ENCODE results near the gene NRF1.
A peak's percentile ranks its signal among the peaks of the same experiment; 100 is the strongest.
"Not testable (repeated sequence)": the region's sequence is repeated elsewhere in the genome, so short reads cannot be mapped to it uniquely, and the experiment has no call there.

Gene NRF1

DNA sequence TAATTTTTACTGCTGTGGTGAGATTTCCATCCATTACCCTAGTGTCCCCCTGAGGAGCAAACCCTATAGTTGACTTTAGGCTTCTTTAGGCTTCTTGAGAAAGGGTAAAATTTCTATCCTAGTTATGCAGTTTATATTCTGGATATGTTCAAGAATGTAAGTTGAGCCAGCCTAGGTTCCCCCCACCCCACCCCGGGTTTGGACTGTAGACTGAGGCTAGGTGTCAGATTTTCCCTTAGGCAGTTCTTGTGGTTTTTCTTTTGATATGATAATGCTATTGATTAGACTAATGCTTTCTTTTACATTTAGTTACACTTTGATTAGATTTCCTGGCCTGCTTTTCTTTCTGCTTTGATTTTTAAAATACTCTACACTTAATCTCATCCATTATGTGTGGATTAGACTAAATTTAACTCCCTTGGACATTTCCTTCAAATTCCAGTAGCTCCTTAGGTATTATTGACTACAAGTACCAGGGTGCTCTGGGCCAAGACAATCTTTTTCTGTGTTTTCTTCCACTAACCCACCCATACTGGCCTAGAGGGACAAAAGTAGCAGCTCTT is 37.7 kb downstream of the NRF1 start:
- no peak for DNase-seq

GRCh38 chr7:129650056-129650758 is 38.7 kb downstream of the NRF1 start:
- DNase-seq, result no peak

GRCh38 chr7:129652914-129653313 is 41.4 kb downstream of the NRF1 start:
- DNase-seq, result no peak

- no peak for DNase-seq
Observed at GRCh38 chr7:129655811-129656210, 44.3 kb downstream of the NRF1 start.

- no peak for DNase-seq
Observed at GRCh38 chr7:129657363-129657762, 45.8 kb downstream of the NRF1 start.

GRCh38 chr7:129659907-129660306 is 48.4 kb downstream of the NRF1 start:
- DNase-seq, result not testable (repeated sequence)

- DNase-seq, result no peak
Observed at GRCh38 chr7:129661645-129662182, 50.2 kb downstream of the NRF1 start.

DNA sequence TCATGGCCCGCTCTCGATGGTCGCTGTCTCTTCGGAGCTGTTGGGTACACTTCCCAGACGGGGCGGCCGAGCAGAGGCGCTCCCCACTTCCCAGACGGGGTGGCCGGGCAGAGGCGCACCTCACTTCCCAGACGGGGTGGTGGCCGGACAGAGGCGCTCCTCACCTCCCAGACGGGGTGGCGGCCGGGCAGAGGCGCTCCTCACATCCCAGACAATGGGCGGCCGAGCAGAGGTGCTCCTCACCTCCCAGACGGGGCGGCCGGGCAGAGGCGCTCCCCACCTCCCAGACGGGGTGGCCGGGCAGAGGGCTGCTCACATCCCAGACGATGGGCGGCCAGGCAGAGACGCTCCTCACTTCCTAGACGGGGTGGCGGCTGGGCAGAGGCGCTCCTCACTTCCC is 51.7 kb downstream of the NRF1 start:
- DNase-seq, result not testable (repeated sequence)

DNA sequence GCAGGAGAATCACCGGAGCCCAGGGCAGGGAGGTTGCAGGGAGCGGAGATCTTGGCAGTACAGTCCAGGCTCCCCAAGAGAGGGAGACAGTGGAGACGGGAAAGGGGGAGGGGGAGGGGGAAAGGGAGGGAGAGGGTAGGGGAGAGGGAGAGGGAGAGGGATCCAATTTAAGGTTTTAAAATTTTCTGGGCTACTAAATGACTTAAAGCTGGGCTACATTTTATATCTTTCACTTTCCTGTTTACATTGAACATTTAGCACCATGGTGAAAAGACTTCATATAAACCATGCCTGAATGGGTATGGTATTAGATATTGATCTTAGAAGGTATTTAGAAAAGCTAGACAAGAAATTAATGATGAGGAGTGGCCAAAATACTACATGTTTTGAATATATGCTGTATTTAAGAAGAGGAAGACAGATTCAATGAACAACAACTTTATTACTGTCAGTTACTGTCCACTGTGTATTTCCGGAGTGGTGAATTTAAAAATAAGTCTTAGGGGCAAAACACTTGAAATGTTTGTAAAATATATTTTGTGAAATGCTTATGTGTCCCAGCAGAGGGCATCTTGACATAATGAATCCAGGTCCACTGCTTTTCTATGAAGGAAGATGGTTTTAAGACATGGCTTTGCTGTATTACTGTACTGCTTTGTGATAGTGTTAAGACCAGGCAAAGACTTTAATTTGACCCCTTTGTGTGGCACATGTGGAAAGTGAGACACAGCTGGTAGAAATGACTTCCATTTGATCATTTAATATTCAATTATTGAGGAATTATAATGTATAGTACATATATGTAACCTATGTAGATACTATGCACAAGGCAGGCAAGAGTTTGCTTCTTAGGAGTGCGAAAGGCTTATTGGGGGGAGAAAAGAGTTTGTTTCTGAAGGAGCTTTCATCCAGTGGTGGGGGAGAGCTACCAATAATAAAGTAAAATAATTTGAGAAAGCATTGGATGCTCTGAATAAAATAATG is 52.8 kb downstream of the NRF1 start:
- DNase-seq, result peak; percentile 25

GRCh38 chr7:129665013-129665401 is 53.5 kb downstream of the NRF1 start:
- no peak for DNase-seq

DNA sequence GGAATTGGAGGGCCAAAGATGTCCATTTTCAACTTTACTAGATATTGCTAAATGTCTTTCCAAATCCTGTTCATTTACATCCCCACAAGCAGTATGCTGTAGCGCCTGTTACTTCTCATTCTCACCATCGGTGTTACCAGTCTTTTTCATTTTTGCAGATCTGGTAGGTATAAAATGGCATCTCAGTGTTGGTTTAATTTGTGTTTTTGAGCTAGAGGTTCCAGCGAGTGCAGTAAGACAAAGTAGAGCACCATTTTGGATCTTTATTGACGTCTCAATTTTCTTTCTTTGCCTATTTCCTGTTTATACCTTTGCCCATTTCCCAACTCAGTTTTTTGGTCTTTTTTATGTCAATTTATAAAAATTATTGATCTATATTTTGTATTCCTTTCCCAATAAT is 55.6 kb downstream of the NRF1 start:
- no peak for DNase-seq

DNA sequence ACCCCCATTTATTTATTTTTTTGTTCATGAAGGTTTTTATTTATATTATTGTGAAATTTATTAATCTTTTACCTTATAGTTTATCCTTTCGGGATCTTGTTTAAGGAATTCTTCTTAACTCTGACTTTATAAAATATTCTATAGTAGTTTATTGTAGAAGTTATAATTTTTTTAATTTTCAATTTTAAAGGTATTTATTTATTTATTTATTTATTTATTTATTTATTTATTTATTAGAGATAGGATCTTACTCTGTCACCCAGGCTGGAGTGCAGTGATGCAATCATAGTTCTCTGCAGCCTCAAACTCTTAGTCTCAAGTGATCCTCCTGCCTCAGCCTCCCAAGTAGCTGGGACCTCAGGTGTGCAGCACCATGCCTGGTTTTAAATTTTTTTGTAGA is 56.0 kb downstream of the NRF1 start:
- DNase-seq, result no peak

DNA sequence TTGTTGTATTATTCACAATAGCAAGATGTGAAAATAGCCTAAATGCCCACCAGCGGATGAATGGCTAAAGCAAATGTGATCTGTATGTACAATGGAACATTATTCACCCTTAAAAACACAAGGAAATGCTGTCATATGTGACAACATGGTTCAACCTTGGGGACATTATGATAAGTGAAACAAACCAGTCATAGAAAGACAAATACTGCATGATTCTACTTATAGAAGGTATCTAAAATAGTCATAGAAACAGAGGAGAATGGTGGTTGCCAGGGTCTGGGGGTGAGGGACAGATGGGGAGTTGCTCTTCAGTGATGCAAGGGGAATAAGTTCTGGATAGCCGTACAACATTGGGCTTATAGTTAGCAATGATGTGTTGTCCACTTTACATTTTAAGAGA is 58.4 kb downstream of the NRF1 start:
- DNase-seq, result no peak

DNA sequence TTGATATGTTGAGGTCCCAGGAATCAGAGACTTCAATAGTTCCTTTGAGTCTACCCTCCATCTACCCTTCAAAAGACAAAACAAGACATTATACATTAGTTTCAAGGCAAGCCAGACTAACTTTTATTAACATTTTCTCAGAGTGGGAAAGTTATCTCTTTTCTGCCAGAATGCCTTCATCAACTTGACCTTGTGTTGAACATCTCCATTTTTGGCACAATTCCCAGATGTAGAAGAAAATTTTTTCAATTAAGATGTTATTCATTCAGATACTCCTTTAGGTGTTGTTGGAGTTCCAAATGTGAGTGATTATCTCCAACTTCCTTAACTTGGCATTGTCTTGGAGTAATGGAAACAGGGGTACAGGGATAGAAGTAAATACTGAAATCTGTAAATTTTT is 59.1 kb downstream of the NRF1 start:
- no peak for DNase-seq

DNA sequence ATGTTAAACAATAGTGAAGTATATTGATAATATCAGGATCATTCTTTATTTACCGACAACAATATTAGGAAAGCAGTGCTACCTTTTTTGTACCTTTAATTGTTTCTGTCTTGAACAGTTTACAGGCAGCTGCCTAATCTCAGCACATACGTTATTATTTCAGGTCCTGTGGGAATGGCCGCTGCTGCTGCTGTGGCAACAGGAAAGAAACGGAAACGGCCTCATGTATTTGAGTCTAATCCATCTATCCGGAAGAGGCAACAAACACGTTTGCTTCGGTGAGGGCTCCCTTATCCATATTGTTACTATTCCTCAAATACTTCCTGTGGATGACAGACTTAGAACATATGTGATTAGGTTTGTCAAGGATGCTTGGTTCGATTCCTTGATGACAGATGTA is 59.7 kb downstream of the NRF1 start:
- DNase-seq, result no peak

DNA sequence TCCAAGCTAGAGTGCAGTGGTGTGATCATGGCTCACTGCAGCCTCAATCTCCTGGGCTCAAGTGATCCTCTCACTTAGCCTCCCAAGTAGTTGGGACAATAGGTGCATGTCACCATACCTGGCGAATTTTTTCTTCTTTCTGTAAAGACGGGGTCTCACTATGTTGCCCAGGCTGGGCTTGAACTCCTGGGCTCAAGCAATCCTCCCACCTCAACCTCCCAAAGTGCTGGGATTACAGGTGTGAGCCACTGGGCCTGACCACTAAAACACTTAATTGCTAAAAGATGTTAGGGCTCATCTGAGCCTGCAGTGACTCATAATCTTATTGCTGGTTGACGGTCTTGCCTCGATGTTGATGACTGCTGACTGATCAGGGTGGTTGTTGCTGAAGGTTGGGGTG is 63.0 kb downstream of the NRF1 start:
- not testable (repeated sequence) for DNase-seq

GRCh38 chr7:129675521-129675920 is 64.0 kb downstream of the NRF1 start:
- DNase-seq, result no peak

DNA sequence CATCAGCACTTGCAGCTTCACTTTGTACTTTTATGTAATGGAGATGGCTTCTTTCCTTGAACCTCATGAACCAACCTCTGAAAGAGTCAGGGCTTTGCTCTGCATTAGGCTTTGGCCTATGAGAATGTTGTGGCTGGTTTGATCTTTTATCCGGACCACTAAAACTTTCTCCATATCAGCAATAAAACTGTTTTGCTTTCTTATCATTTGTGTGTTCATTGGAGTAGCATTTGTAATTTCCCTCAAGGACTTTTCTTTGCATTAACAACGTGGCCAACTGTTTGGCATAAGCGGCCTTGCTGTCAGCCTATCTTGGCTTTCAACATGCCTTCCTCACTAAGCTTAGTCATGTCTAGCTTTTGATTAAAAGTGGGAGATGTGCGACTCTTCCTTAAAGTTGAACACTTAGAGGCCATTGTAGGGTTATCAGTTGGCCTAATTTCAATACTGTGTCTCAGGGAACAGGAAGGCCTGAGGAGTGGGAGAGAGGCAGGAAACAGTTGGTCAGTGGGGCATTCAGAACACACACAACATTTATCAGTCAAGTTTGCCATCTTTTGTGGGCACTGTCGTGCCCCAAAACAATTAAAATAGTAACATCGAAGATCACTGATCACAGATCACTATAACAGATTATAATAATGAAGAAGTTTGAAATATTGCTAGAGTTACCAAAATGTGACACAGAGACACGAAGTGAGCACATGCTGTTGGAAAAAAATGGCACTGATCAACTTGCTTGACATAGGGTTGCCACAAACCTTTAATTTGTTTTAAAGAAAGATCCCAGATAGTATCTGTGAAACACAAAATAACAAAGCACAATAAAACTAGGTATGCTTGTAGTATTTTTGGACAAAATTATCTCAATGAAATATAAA is 64.7 kb downstream of the NRF1 start:
- no peak for DNase-seq

DNA sequence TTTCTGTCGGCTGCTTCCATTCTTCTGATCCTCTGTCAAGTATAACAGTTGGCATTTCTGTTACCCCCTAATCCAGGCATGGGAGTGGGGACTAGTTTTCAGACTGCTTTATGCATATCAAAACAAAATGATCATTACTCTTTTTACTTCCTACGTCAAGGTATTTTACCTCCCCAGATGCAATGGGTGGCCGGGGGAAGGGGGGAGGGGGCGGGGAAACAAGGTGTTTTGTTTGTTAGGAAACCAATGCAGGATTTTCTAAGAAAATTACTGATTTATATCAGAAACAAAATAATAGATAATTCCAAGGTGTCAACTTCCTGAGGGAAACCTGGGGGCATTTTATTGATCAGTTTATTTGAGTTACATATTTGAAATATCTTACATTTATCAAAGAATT is 66.3 kb downstream of the NRF1 start:
- no peak for DNase-seq

- DNase-seq, result no peak
Observed at GRCh38 chr7:129678606-129679005, 67.1 kb downstream of the NRF1 start.

- no peak for DNase-seq
Observed at GRCh38 chr7:129680400-129680799, 68.9 kb downstream of the NRF1 start.

GRCh38 chr7:129684777-129685176 is 73.3 kb downstream of the NRF1 start:
- DNase-seq, result no peak

- DNase-seq, result no peak
Observed at GRCh38 chr7:129686063-129686462, 74.5 kb downstream of the NRF1 start.
